Measurements from ENCODE around the gene ELN.
"Not testable (repeated sequence)": the region's sequence is repeated elsewhere in the genome, so short reads cannot be mapped to it uniquely, and the experiment has no call there.

ELN gene

DNA sequence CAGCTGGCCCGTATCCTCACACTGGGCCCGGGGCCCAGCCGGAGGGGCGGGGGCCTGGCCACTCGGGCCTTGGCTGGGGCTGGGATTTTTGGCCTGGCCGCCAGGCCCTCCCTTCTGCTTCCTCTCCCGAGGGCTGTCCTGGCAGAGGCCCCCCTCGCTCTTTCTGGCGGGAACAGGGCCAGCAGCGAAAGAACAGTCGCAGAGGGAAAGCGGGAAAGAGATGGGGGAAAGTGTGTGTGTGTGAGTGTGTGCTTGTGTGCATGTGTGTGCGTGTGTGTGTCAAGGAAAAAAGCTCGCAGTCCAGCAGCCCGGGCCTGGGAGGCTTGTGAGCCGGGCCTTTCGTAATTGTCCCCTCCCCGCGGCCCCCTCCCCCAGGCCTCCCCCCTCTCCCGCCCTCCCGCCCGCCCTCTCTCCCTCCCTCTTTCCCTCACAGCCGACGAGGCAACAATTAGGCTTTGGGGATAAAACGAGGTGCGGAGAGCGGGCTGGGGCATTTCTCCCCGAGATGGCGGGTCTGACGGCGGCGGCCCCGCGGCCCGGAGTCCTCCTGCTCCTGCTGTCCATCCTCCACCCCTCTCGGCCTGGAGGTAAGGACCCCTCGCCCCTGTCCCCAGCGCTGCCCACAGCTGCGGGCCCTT, at the start of gene ELN:
Gene ELN (plus strand): TSS at position 491 of the 638 bp plus-strand sequence. CDS start 15 bp downstream, at position 506.
- no peak for DNase-seq

DNA sequence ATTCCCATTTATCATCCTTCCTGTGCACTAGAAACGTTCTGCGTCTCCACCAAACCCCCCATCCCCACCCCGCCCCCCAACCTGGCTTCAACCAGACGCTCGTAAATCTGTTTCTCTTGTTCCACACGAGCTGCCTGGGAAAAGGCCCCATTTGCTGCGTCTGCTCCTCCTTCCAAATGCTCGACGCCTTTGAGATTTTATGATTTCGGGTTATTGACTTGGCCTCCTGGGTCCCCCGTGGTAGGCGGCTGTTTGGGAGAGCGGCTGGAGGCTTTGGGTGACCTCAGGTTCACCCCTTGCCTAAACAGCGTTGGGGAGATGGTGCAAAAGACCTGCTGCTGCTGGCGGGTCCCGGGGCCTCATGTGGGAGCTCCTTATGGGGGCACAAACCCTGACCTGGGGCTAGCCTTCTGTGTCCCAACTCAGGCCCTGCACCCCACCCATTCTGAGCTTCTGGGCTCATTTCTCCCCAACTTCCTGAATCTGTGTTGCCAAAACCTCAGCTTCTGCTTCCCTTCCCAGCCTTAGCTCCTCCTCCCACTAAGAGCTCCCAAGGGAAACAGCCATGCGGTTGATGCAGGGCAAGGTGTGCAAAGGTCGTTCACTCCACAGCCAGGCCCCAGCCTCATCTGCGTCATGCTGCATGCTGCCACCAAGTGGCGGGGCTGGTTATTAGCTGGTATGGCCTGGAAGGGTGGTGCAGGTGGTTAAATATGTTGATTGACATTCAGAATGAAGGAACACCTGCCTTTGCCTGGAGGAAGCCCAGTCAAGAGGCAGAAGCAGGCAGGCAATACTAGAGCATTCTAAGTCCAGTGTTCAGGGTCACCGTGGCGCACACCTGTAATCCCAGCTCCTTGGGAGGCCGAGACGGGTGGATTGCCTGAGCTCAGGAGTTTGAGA, 49.1 kb upstream of the ELN start:
- peak; percentile 53 for DNase-seq

DNA sequence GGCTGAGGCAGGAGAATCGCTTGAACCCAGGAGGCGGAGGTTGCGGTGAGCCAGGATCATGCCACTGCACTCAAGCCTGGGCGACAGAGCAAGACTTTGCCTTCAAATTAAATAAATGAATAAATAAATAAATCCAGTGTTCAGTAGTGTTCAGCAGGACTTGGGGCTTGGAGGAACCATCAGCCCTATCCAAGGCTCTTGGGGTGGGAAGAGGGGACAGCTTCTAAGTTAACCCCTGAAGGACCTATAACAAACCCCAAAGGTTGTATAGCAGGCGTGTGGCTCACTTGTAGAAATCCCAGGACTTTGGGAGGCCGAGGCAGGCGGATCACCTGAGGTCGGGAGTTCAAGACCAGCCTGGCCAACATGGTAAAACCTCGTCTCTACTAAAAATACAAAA, 48.3 kb upstream of the ELN start:
- not testable (repeated sequence) for DNase-seq

DNA sequence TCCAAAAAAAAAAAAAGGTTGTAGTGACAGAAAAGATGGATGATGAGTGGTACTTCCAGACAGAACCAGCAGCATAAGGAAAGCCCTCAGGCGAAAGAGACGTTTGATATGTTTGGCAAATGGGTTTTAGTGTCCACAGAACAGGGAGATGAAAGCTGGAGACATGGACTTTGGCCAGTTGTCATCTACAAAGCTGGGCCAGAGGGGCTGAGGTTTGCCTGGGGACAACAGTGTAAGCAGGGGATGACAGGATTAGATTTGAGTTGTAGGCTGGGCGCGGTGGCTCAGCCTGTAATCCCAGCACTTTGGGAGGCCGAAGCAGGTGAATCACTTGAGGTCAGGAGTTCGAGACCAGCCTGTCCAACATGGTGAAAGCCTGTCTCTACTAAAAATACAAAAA, 47.8 kb upstream of the ELN start:
- DNase-seq = no peak

DNA sequence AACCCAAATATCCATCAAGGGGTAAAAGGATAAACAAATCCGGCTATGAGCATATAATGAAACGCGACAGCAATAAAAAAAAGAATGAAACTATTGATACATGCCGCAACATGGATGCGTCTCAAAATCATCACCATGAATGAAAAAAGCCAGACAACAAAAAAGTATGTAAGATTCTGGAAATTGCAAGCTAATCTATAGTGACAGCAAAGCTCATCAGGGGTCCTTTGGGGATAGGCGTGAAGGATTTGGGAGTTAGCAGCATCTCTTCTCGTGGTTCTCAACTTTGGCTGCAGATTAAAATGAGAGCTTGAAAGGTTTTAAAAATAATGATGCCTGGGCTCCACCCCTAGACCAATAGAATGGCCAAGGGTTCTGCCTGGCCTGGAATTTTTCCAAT, 46.0 kb upstream of the ELN start:
- no peak for DNase-seq

DNA sequence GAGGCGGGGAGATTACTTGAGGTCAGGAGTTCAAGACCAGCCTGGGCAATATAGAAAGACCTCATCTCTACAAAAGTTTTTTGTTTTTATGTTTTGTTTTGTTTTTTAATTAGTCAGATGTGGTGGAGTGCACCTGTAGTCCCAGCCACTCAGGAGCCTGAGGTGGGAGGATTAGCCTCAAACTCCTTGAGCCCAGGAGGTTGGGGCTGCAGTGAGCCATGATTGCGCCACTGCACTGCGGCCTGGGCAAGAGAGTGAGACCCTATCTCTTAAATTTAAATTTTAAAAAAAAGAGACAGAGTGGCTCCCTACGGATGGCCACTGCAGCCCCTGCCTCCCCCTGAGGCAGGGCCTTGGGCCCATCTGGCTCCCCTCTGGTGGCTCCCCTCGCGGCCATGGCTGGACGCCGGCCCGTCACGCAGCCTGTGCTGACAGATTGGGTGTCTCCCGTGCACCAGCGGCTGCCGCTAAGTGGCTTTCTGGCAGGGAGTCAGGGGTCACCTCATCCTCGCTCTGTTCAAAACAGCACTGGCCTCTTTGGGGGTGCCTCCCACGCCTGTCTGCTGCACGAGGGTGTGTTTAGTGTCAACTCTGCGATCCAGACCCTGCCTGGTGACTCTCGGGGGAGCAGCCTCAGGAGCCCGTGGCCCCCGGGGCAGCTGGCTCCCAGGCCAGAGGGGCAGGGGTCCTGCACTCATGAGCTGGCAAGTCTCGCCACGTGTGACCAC, 44.4 kb upstream of the ELN start:
- DNase-seq = no peak

DNA sequence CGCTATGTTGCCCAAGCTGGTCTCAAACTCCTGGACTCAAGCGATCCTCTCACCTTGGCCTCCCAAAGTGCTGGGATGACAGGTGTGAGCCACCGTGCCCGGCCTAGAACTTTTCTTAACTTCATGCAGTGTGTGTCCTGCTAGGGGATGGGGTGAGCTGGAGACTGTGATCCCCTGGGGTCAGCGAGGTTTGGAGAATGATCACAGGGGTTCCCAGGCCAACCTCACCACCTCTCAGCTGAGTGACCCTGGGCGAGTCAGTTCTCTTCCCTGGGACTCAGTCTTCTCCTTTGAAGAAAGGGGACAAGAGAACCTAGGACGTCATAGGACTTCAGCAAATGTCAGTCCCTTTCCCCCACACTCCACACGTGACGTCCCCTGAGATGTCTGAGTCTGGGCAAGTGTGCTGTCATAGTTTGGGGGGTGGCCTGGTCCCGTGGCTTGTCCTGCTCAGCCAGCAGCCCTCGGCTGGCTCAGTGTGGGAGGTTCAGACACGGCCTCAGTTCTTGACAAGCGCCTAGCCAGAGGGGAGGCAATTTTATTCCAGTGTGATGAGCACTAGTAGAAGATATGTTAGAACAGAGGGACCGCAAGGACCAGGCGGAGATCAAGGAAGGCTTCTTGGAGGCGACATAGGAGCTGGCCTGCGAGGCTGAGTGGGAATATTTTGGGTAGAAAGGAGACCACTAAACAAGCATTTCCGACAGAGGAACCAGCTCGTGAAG, 43.3 kb upstream of the ELN start:
- DNase-seq = no peak

DNA sequence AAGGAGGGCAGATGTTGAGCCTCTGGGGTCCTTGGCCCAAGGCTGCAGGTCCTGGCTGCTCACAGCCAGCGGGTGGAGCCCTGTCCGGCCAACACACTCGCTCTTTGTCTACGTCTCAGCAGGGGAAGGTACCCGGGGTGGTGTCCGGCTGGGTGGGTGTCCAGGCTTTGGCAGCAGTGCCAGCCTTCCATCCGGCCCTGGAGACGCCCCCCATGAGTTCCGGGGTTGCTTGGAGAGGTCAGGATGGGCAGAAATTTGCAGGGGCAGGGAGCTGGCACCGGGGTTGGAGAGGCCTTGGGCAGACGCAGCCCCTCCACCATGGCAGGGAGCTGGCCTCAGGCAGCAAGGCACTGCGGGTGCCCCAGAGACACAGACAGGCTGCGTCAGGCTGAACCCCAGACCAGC, 42.2 kb upstream of the ELN start:
- no peak for DNase-seq

DNA sequence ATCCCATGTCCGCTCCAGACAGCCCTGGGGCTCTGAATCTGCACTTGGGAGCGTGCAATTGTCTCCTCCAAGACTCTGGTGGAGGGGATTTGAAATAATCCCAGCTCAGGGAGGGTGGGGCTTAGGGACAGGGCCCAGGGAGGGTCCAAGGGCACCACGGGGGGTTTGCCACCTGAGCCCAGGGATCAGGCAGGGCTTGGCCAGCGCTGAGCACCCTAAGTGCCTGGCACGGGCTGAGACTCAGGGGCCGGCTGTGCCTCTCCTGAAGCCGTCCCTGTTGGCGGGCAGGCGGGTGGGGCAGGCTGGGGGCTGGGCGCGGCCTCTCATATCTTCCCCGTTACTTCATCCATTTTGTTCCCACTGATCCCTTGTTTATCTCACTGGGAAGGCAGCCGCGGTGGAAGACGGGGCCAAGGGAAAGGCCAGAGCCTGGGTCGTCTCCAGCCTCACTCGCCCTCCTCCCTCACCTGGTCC, 41.8 kb upstream of the ELN start:
- no peak for DNase-seq

DNA sequence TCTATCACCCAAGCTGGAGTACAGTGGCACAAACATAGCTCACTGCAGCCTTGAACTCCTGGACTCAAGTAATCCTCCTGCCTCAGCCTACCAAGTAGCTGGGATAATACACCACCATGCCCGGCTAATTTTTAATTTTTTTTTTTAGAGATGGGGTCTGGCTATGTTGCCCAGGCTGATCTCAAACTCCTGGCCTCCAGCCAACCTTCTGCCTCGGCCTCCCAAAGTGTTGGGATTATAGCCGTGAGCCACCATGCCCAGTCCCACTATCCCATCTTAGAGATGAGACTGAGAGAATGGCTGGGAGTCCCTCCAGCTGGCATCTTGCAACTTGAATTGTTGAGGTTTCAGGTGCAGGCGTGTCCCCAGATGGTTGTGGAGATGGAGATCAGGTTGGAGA, 40.7 kb upstream of the ELN start:
- no peak for DNase-seq

DNA sequence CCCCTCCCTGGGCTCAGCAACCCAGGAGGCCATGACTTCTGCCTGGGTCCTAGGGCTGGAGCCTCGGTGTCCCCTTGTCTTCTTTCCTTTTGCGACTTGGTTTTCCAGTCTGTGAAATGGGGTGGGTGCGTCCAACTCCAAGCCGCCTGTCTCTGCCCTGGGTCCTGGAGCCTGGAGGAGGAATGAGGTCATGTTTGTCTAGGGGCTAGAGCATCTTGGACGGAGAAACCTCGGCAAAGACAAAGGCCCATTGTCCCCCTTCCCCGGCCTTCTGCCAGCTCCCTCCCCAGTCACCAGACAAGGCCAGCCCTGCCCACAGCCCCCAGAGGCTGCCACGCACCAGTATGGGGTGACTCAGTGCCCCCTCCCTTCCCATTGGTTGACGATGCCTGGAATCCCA, 39.8 kb upstream of the ELN start:
- DNase-seq = no peak

DNA sequence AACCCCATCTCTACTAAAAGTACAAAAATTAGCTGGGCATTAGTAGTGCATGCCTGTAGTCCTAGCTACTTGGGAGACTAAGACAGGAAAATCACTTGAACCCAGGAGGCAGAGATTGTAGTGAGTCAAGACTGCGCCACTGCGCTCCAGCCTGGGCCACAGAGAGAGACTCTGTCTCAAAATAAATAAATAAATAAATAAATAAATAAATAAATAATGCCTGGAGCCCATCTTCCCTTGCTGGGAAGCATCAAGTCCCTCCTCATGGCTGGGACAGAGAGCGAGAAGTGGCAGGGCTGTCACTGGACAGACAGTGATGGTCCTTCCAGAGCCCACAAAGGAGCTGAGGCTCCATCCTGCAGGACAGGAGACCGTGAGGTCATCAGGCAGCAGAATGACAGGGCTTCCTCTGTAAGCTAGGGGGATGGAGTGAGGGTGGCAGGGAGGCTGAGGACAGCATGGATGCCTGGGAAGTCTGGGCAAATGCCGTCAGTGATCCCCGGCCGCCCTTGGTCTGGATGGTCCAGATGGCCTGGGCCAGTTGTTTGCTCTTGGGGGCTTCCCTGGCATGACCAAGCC, 36.4 kb upstream of the ELN start:
- DNase-seq = no peak

DNA sequence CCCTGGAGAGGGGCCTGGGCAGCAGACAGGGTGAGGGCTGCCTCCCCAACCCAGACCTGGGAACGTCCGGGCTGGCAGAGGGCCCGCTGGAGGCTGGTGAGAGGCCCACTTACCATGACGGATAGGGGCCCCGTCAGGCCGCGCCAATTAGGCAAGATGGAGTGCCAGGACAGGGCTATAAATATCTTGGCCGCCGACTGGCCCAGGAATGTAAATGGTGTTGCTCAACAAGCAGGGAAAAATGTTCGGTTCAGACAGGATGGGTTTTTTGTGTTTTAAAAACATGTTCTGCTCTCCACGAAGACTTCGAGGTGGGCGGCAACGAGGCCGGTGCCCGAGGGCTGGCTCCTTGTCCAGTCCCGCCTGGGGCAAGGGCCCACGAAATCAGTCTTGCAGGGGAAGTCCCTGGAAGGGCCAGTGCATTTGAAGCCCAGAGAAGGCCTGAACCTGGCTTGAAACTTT, 35.8 kb upstream of the ELN start:
- no peak for DNase-seq

DNA sequence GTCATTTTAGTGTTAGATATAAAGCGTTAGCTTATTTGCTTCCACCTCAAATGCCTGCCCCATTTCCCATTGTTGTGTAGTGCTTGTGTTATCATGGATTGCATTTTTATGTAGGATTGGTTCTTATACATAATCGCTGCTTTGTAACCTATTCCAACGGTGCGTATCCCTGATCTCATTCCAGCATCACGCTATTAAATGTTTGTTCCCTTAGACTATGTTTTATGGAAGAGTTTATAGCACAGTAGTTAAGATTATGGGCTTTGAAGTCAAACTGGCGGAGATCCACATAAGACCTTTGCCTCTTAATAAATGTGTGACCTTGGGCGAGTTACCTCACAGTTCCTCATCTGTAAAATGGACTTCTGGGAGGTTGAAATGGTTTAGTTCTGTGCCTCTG, 34.0 kb upstream of the ELN start:
- no peak for DNase-seq

DNA sequence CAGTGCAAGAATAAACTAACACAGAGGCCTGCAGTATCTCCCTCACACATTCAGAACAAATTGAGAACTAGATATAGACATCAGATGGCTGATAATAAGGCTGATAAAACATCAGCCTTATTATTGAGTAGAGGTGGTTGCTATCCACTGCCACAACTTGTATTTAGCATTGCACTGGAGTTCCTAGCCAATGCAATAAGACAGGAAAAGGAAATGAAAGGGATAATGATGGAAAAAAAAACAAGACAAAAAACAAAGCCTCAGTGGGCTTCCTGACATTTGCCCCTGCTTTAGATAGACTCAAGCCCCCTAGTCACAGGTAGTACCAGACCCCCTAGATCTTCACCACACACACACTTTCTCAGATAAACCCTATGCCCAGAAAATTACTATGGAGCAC, 33.2 kb upstream of the ELN start:
- no peak for DNase-seq

DNA sequence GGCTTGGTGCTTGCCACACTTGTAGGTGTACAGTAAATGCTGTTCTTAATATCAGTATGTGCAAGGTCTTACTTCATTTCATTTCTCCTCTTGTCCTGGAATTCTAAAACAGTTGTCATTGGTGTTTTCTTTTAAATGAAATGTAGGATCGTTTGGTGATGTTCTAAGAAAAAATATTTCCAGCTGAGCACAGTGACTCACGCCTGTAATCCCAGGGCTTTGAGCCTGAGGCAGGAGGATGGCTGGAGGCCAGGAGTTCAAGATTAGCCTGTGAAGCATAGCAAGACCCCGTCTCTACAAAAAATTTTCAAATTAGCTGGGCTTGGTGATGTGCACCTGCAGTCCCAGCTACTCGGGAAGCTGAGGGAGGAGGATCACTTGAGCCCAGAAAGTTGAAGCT, 32.6 kb upstream of the ELN start:
- DNase-seq = no peak

DNA sequence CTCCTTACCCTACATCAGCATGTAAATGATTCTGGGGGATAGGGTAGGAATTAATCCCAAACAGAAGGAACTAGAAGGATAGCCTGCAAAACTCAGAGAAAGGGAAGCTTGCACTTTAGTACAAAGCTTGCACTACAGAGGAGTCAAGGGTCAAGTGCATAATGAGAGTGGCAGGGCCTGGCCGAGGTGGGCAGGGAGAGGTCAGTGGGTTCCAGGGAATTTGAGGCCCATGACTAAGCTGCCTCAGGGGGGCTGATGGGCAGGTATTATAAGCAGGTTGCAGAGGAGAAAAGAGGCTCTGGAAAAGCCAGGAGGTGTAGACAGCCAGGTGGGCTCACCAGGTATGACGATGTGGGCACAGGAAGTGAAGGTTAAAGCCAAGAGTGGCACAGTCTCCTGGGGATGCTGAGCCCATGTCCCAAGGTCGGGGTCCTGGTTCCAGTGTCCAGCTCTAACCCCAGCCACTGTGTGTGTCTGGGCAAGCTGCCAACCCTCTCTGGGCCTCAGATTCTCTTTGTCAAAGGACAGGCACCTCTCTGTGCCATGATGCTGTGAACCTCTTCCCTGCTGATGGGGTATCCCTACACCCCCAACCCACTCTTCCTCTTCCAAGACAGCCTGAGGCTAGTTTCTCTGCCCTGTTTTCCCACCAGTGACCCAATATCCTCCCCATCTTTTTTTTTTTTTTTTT, 32.0 kb upstream of the ELN start:
- no peak for DNase-seq

DNA sequence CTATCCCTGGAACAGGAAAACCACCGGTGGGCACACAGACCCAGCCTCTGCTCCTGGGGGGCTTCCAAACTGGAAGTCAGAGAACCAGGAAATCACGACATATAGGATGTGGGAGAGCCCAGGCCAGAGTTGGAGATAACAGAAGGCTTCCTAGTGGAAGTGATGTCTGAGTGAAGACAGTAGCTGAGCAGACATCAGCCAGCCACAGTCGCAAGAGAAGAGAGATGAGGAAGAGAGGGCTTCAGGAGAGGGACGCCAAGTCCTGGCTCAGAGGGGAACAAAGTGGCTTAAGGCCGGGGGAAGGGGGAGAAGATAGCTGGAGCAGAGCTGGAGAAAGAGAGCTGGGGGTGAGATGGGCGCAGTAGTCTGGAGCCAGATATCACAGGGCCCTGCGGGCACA, 30.9 kb upstream of the ELN start:
- DNase-seq = no peak

DNA sequence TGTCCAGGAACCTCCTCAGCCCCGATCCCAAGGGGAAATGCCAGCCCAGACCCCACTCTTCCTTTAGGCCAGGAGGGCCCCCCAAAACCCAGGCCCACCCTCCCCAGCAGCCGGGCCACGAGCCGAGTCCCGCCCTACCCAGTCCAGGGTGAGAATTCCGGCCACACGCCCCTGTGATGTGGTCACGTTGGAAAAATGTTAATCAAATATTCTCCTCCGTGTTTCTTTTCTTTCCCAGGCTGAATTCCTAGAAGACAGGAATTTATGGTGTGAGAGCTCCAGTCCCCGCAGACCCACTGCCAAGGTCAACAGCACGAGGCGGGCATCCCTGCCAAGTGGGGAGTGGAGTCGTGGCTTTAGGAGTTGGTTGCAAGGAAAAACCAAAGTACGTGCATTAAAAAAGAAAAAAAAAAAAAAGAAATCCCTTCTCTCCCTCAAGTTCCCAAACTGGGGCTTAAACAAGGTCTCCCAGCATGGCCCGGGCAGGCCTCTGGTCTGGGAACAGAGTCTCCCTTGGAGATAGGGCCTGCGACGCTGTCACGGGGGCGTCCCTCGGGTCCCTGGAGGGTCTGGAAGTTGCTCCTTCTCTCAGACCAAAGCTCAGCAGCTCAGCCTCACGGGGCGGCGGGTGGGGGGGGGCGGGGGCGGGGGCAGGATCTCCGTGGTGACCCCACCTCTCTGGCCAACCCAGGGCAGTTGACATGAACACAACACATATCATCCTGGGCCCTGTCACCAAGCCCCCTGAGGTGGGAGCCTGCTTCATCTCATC, 28.1 kb upstream of the ELN start:
- DNase-seq = no peak

DNA sequence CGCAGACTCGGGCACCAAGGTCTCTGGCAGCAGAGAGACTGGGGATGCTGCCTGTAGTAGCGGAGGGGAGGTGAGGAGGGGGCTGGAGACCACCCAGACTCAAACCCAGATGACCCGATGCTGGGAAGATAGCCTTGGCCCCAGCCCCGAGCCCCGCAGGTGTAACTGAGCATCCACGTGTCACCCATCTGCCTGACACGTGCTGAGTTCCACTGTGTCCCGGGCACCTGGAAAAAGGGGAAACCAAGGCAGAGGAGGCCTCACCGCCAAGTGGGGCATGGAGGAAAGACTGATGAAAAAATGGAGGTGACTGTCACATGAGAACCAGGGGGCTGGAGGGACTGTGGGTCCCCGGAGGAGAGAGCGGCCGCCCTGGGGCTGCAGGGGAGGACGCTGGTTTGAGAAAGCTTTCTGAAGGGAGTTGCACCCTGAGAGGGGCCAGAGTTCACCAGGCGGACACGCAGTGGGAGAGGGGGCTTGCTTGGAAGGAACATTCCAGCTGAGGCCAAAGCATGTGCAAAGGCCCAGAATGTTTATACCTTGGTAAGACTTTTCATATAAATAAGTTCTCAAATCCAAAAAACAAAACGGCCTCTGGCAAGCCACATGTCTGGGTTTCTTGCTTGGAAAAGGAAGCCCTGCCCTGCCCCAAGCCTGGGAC, 27.4 kb upstream of the ELN start:
- DNase-seq = no peak

DNA sequence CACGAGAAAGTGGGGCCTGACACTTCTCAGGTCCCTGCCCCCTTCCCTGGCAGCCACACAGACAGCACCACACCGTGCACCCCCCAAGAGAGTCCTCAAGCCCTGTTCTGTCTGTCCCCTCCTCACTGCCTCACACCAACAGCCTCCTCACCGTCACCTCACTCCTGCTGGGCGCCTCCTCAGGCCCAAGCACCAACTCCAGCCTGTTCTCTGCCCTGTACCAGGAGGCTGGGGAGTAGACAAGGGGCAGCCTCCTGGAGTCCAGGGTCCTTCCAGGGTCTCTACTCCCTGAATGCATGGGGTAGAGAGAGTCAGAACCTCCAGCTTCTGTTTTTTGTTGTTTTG, 26.9 kb upstream of the ELN start:
- no peak for DNase-seq

Data from suppressor macrophage treated with lipopolysaccharide for 4 hours (primary cell).